Smooth muscle cell (in vitro differentiated cells): ENCODE results near the gene PEAK1. TPM values are rescaled to one million over a fixed set of nuclear protein-coding genes. Genes with fewer than 3 reads are reported as not detected.

Experiments
- DNase-seq: peaks from one replicate; lab custom pipeline; 2025; ENCODE audit not compliant: unreplicated experiment; lab: John Stamatoyannopoulos, UW
- H2AFZ ChIP-seq: fragments of 200-600 bp; sonication (generic); 2 replicates; pipeline ENCODE4 v1.6.0; 2016; ENCODE audit warnings: antibody characterized with exemption, low read depth, mild to moderate bottlenecking
- H3F3A ChIP-seq: fragments of 200-600 bp; sonication (generic); 2 replicates; pipeline ENCODE4 v1.6.0; 2017; ENCODE audit warnings: antibody characterized with exemption, low read depth
- H3K27ac ChIP-seq: fragments of 200-600 bp; sonication (generic); 2 replicates; pipeline ENCODE4 v1.5.1; 2016; ENCODE audit warnings: low read depth, mild to moderate bottlenecking
- H3K27me3 ChIP-seq: fragments of 200-600 bp; sonication (generic); 2 replicates; pipeline ENCODE4 v1.6.1; 2016; ENCODE audit warnings: low read depth, mild to moderate bottlenecking
- H3K36me3 ChIP-seq: fragments of 200-600 bp; sonication (generic); 2 replicates; pipeline ENCODE4 v1.5.1; 2016; ENCODE audit warnings: low read depth
- H3K4me1 ChIP-seq: fragments of 200-600 bp; sonication (generic); 2 replicates; pipeline ENCODE4 v1.5.1; 2016; ENCODE audit warnings: low read depth
- H3K4me2 ChIP-seq: fragments of 200-600 bp; sonication (generic); 2 replicates; pipeline ENCODE4 v1.6.0; 2016; ENCODE audit warnings: mild to moderate bottlenecking
- H3K4me3 ChIP-seq: fragments of 200-600 bp; sonication (generic); 2 replicates; pipeline ENCODE4 v1.5.1; 2016; ENCODE audit warnings: mild to moderate bottlenecking
- H3K79me2 ChIP-seq: fragments of 200-600 bp; sonication (generic); 2 replicates; pipeline ENCODE4 v1.6.0; 2016; ENCODE audit warnings: low read depth, mild to moderate bottlenecking
- H3K9ac ChIP-seq: fragments of 200-600 bp; sonication (generic); 2 replicates; pipeline ENCODE4 v1.6.0; 2016; ENCODE audit warnings: low read depth
- H3K9me3 ChIP-seq: fragments of 200-600 bp; sonication (generic); replicated peaks from 2 replicates; pipeline ENCODE4 v1.5.1; 2016; ENCODE audit warnings: low read depth
- H4K20me1 ChIP-seq: fragments of 200-600 bp; sonication (generic); 2 replicates; pipeline ENCODE4 v1.6.0; 2016; ENCODE audit warnings: low read depth
- CTCF ChIP-seq: fragments of 200-600 bp; sonication (generic); IDR thresholded peaks from 2 replicates; pipeline ENCODE4 v1.5.1; 2017; ENCODE audit warnings: borderline replicate concordance, mild to moderate bottlenecking, antibody characterized with exemption; ENCODE audit not compliant: insufficient read depth, poor library complexity, severe bottlenecking
- WGBS: methylation state at CpG from one replicate; pipeline ENCODE4 v1.1.7; 2016; ENCODE audit warnings: low lambda C conversion rate; 5-methylcytosine and 5-hydroxymethylcytosine counted together
- polyA plus RNA-seq: library from polyadenylated mRNA; unstranded; fragments of >200 nt; fragmentation: Nextera tagmentation; extraction: Ambion mirVana; gene quantifications from 2 replicates; pipeline ENCODE4 v1.2.1, GENCODE V29; 2016
- total RNA-seq: library from RNA; depleted of rRNA; stranded (reverse); fragments of >200 nt; gene quantifications from 2 replicates; pipeline ENCODE4 v1.2.3, GENCODE V29; 2014

Gene PEAK1
- total and polyA plus RNA-seq, 2 experiments from 2014 or later, result 5.6 to 21.9 TPM

GRCh38 chr15:77327844-77328529 lies 91.9 kb downstream of the PEAK1 start:
- WGBS, result 87% methylated on average over 3 of the region's 3 CpGs
- Histone ChIP-seq H3K27me3 (no peaks in the 10 kb centered on the region), H3K79me2 (peaks cover 22% of the 10 kb centered on the region), H3K4me3 (no peak overlapping the region), H3K9me3 (no peaks in the 10 kb centered on the region), H3K27ac (no peak overlapping the region), H3K9ac (no peak overlapping the region), H3K4me1 (peaks cover 6% of the 10 kb centered on the region), H2AFZ (no peak overlapping the region), H3K4me2 (no peak overlapping the region), H4K20me1 (peaks cover 48% of the 10 kb centered on the region), H3K36me3 (no peaks in the 10 kb centered on the region), H3F3A (no peaks in the 10 kb centered on the region)
- no peak for DNase-seq
- TF ChIP-seq CTCF, result no peak

- Histone ChIP-seq H3K79me2 (peaks cover 22% of the 10 kb centered on the region), H3K27me3 (no peaks in the 10 kb centered on the region), H3K9me3 (no peaks in the 10 kb centered on the region), H3K4me2 (no peak overlapping the region), H3K4me1 (peaks cover 6% of the 10 kb centered on the region), H3K36me3 (no peaks in the 10 kb centered on the region), H3K27ac (no peak overlapping the region), H2AFZ (no peak overlapping the region), H3F3A (no peaks in the 10 kb centered on the region), H4K20me1 (peaks cover 48% of the 10 kb centered on the region), H3K4me3 (no peak overlapping the region), H3K9ac (no peak overlapping the region)
- 86% methylated on average over 2 of the region's 2 CpGs for WGBS
- no peak for DNase-seq
- TF ChIP-seq CTCF, result no peak
Observed at GRCh38 chr15:77327168-77327567, 92.7 kb downstream of the PEAK1 start.

GRCh38 chr15:77326366-77326765 lies 93.5 kb downstream of the PEAK1 start:
- 95% methylated on average over 2 of the region's 2 CpGs for WGBS
- no peak overlapping the region for H3K4me2 ChIP-seq
- H3K79me2 ChIP-seq, result peaks cover 22% of the 10 kb centered on the region
- TF ChIP-seq CTCF, result no peak
- H3K9me3 ChIP-seq, result no peaks in the 10 kb centered on the region
- no peaks in the 10 kb centered on the region for H3F3A ChIP-seq
- H3K27me3 ChIP-seq, result no peaks in the 10 kb centered on the region
- H3K9ac ChIP-seq, result no peak overlapping the region
- no peak overlapping the region for H3K4me3 ChIP-seq
- peaks cover 6% of the 10 kb centered on the region for H3K4me1 ChIP-seq
- H2AFZ ChIP-seq, result no peak overlapping the region
- peaks cover 48% of the 10 kb centered on the region for H4K20me1 ChIP-seq
- no peak for DNase-seq
- H3K27ac ChIP-seq, result no peak overlapping the region
- H3K36me3 ChIP-seq, result no peaks in the 10 kb centered on the region

- H3K27me3 ChIP-seq, result no peaks in the 10 kb centered on the region
- H2AFZ ChIP-seq, result no peak overlapping the region
- no peak overlapping the region for H3K9ac ChIP-seq
- no peak for TF ChIP-seq CTCF
- no peak overlapping the region for H3K4me2 ChIP-seq
- no peak for DNase-seq
- H3K9me3 ChIP-seq, result no peaks in the 10 kb centered on the region
- H3K79me2 ChIP-seq, result peaks cover 33% of the 10 kb centered on the region
- H4K20me1 ChIP-seq, result peaks cover 55% of the 10 kb centered on the region
- 80% methylated on average over 1 of the region's 1 CpG for WGBS
- peak overlapping the region; percentile 17 for H3K27ac ChIP-seq
- no peaks in the 10 kb centered on the region for H3K4me1 ChIP-seq
- H3F3A ChIP-seq, result no peaks in the 10 kb centered on the region
- H3K36me3 ChIP-seq, result no peaks in the 10 kb centered on the region
- no peak overlapping the region for H3K4me3 ChIP-seq
Observed at GRCh38 chr15:77312523-77312922, 107.4 kb downstream of the PEAK1 start.
